Skeletal muscle tissue (tissue), 4 donors: ENCODE measurements around the gene GBP2. TPM values are rescaled to one million over a fixed set of nuclear protein-coding genes. Genes with fewer than 3 reads are reported as not detected.
A peak's percentile ranks its signal among the peaks of the same experiment; 100 is the strongest.

Experiments used
- H3K27ac ChIP-seq: one replicate; pipeline ENCODE4 v1.7.0; 2013; ENCODE audit warnings: mild to moderate bottlenecking, low read depth, low read length, inconsistent platforms
- H3K27me3 ChIP-seq, 3 donors: one replicate each; pipeline ENCODE4 v1.7.0; 2013; ENCODE audit warnings: low read length in 3 of 3; ENCODE audit not compliant: control insufficient read depth in 3 of 3, insufficient read depth in 3 of 3
- H3K36me3 ChIP-seq, 3 donors: one replicate each; pipeline ENCODE4 v1.7.0; 2013; ENCODE audit warnings: low read length in 3 of 3; ENCODE audit not compliant: control insufficient read depth in 3 of 3, insufficient read depth in 3 of 3
- H3K4me1 ChIP-seq, 3 donors: one replicate each; pipeline ENCODE4 v1.7.0; 2013; ENCODE audit warnings: low read length in 3 of 3, mild to moderate bottlenecking in 3 of 3; ENCODE audit not compliant: control insufficient read depth in 3 of 3, insufficient read depth in 3 of 3
- H3K4me3 ChIP-seq, 3 donors: one replicate each; pipeline ENCODE4 v1.7.0; 2013; ENCODE audit warnings: low read length in 3 of 3
- H3K9ac ChIP-seq, 3 donors: one replicate each; pipeline ENCODE4 v1.7.0; 2013; ENCODE audit warnings: low read length in 3 of 3, mild to moderate bottlenecking in 3 of 3, moderate library complexity in 2 of 3, low read depth in 1 of 3
- H3K9me3 ChIP-seq, 3 donors: one replicate each; pipeline ENCODE4 v1.7.0; 2013; ENCODE audit warnings: low read length in 3 of 3; ENCODE audit not compliant: control insufficient read depth in 3 of 3
- total RNA-seq: library from RNA; depleted of rRNA; stranded (reverse); fragments of >200 nt; gene quantifications from one replicate; pipeline ENCODE4 v1.2.3, GENCODE V29; 2014
- donor health status: Osteomylitis.

GBP2 gene, protein sequence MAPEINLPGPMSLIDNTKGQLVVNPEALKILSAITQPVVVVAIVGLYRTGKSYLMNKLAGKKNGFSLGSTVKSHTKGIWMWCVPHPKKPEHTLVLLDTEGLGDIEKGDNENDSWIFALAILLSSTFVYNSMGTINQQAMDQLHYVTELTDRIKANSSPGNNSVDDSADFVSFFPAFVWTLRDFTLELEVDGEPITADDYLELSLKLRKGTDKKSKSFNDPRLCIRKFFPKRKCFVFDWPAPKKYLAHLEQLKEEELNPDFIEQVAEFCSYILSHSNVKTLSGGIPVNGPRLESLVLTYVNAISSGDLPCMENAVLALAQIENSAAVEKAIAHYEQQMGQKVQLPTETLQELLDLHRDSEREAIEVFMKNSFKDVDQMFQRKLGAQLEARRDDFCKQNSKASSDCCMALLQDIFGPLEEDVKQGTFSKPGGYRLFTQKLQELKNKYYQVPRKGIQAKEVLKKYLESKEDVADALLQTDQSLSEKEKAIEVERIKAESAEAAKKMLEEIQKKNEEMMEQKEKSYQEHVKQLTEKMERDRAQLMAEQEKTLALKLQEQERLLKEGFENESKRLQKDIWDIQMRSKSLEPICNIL
- total RNA-seq = 1.6 TPM

DNA sequence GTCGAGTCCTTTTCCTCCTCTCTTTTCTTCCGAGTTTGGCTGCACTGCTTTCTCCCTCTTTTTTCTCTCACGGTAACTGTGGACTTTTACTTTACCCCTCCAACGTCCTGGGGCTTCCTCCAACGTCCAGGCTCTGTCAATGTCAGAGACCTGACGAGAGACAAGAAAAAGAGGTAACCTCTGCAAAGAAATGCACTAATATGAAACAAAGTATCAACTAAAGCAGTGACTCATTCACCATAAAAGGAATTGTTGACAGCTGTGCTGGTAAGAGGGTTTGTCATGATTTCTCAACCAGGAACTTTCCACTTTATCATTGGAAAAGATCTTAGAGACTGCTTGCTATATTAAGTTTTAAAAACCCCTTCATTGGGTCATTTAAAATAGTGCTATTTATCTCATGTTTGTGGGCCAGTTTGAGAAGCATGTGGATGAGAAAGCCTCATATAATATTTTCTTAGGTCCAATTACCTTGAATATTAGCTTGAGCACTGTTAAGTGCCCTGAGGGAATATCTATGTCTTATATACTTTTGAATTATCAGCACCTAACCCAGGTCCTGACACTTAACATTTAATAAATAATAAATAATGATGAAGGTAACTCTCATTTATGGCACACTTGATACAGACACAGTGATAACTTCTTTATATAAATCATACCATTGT, at the start of gene GBP2:
Gene GBP2 (minus strand): TSS at position 202 of the 668 bp plus-strand sequence. CDS start 4,148 bp downstream, outside the sequence.
- Histone ChIP-seq H3K9me3 (no peaks in the 10 kb centered on the region), H3K27me3 (no peaks in the 10 kb centered on the region), H3K4me3 (peak within 1 kb of the TSS; percentile 64 to 80 (median 75)), H3K27ac (peak within 1 kb of the TSS; percentile 82), H3K36me3 (peaks cover 5 to 7% (median 5%) of the 10 kb centered on the region in 3 donors), H3K9ac (peak within 1 kb of the TSS; percentile 78 to 88 (median 83)), H3K4me1 (peaks cover 11 to 21% (median 21%) of the 10 kb centered on the region in 3 donors)

DNA sequence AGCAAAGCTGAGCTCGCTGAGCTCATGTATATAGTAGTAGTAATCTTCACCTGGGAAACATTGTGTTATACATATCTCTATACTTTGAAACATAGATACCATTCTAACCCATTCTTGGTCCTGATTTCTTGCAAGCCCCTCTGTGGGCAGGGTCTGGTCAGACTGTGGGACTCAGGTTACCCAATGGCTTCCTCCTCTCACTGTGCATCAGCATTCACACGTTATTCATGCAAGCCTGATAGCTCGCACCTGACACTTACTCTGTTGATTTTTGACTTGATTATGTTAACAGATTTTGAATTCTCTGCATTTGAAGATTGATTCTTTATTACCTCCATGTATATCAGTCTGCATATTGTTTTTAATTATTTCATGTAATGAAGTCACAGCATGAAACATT, 48.6 kb upstream of the GBP2 start:
- no peaks in the 10 kb centered on the region for H3K9me3 ChIP-seq
- no peaks in the 10 kb centered on the region for H3K27me3 ChIP-seq
- no peak overlapping the region for H3K4me3 ChIP-seq
- H3K36me3 ChIP-seq = no peaks in the 10 kb centered on the region
- H3K27ac ChIP-seq = no peak overlapping the region
- H3K4me1 ChIP-seq = no peaks in the 10 kb centered on the region
- H3K9ac ChIP-seq = no peak overlapping the region

- Histone ChIP-seq H3K4me1 (no peaks in the 10 kb centered on the region), H3K27me3 (no peaks in the 10 kb centered on the region), H3K36me3 (no peaks in the 10 kb centered on the region), H3K9me3 (no peaks in the 10 kb centered on the region), H3K27ac (no peak overlapping the region), H3K9ac (no peak overlapping the region), H3K4me3 (no peak overlapping the region)
Measured at GRCh38 chr1:89172468-89173143, 46.7 kb upstream of the GBP2 start.

DNA sequence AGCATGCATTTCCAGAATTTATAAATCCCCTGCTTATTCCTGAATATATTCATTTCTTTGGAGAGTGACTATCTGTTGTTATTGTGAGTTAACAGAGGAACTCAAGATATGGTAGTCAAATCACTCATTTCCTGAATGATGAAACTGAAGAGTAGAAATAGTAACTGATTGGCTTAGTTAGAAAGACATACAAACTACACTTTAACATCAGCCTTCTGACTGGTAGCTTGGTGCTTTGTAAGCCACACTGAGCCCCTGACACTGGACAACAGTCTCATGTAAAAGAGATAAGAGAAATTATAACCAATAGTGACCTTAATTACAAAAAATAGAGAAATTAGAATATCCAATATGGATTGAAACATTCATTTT, 45.1 kb upstream of the GBP2 start:
- Histone ChIP-seq H3K36me3 (no peaks in the 10 kb centered on the region), H3K9me3 (no peaks in the 10 kb centered on the region), H3K9ac (no peak overlapping the region), H3K27ac (no peak overlapping the region), H3K27me3 (no peaks in the 10 kb centered on the region), H3K4me1 (no peaks in the 10 kb centered on the region), H3K4me3 (no peak overlapping the region)

GRCh38 chr1:89170170-89171066, 44.5 kb upstream of the GBP2 start:
- no peaks in the 10 kb centered on the region for H3K4me1 ChIP-seq
- H3K36me3 ChIP-seq = no peaks in the 10 kb centered on the region
- no peak overlapping the region for H3K4me3 ChIP-seq
- no peak overlapping the region for H3K27ac ChIP-seq
- no peaks in the 10 kb centered on the region for H3K9me3 ChIP-seq
- H3K9ac ChIP-seq = no peak overlapping the region
- H3K27me3 ChIP-seq = no peaks in the 10 kb centered on the region

DNA sequence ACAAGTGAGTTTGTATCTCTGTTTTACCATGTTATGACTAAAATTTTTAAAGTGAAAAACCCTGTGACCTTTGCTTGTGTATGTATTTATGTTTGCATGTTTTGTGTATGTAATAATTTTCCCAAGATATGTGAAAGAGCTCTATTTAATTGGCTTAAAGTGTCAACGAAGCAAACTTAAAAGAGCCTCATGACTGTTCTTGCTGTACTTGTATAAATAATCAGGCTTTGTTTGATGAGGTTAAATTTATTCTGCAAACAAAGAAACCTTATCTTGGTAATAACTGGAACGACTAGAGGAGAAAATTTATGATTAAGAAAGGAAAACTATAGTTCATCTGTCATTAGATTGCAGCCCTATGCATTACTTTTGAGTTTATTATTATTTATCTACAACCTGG, 43.3 kb upstream of the GBP2 start:
- no peaks in the 10 kb centered on the region for H3K27me3 ChIP-seq
- no peak overlapping the region for H3K9ac ChIP-seq
- H3K36me3 ChIP-seq = no peaks in the 10 kb centered on the region
- no peaks in the 10 kb centered on the region for H3K9me3 ChIP-seq
- H3K4me3 ChIP-seq = no peak overlapping the region
- H3K27ac ChIP-seq = no peak overlapping the region
- no peaks in the 10 kb centered on the region for H3K4me1 ChIP-seq

DNA sequence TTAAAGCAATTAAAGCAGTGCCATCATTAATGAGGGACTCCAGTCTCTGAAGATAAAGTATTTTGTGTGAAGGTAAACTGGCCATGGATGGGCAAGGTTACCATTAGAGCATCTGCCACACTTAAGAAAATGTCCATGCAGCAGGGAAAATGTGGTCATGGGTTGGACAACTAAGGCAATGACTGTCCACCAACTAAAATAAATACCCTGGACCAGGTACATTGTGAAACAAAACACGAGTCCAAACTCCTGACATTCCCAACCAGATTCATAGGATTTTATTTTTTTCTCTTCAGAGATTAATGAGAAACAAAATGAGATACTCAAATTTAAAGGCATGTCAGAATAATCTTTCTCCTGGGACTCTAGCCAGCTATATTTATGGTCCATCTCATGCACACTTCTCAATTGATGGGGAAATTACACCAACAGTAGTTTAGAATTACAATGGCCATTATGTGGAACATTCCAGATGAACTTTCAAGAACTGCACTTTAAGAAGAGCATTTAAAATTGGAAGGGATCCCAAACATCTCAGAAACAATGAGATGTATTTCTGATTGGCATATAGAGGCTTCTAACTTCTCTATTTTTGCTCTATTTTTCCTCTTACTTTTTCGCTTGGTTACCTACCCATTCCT, 41.8 kb upstream of the GBP2 start:
- Histone ChIP-seq H3K9ac (no peak overlapping the region), H3K27ac (no peak overlapping the region), H3K9me3 (no peaks in the 10 kb centered on the region), H3K4me3 (no peak overlapping the region), H3K4me1 (no peaks in the 10 kb centered on the region), H3K27me3 (no peaks in the 10 kb centered on the region), H3K36me3 (no peaks in the 10 kb centered on the region)

- Histone ChIP-seq H3K4me3 (no peak overlapping the region), H3K9ac (no peak overlapping the region), H3K4me1 (no peaks in the 10 kb centered on the region), H3K36me3 (no peaks in the 10 kb centered on the region), H3K27ac (no peak overlapping the region), H3K27me3 (no peaks in the 10 kb centered on the region), H3K9me3 (no peaks in the 10 kb centered on the region)
Measured at GRCh38 chr1:89166705-89167104, 40.8 kb upstream of the GBP2 start.

- Histone ChIP-seq H3K27me3 (no peaks in the 10 kb centered on the region), H3K27ac (no peak overlapping the region), H3K36me3 (no peaks in the 10 kb centered on the region), H3K9me3 (peaks cover 0 to 2% (median 0%) of the 10 kb centered on the region in 3 donors), H3K4me3 (no peak overlapping the region), H3K4me1 (no peaks in the 10 kb centered on the region), H3K9ac (no peak overlapping the region)
Measured at GRCh38 chr1:89165811-89166210, 39.9 kb upstream of the GBP2 start.
